ENCODE measurements around the gene REC8. TPM values are rescaled to one million over a fixed set of nuclear protein-coding genes. Genes with fewer than 3 reads are reported as not detected.

REC8 gene
- total and polyA plus RNA-seq, 2 of the 13 experiments (the other 11 are each of a cell fraction or from before 2014, with no cell fraction given) = 3.4 to 14.7 TPM

DNA sequence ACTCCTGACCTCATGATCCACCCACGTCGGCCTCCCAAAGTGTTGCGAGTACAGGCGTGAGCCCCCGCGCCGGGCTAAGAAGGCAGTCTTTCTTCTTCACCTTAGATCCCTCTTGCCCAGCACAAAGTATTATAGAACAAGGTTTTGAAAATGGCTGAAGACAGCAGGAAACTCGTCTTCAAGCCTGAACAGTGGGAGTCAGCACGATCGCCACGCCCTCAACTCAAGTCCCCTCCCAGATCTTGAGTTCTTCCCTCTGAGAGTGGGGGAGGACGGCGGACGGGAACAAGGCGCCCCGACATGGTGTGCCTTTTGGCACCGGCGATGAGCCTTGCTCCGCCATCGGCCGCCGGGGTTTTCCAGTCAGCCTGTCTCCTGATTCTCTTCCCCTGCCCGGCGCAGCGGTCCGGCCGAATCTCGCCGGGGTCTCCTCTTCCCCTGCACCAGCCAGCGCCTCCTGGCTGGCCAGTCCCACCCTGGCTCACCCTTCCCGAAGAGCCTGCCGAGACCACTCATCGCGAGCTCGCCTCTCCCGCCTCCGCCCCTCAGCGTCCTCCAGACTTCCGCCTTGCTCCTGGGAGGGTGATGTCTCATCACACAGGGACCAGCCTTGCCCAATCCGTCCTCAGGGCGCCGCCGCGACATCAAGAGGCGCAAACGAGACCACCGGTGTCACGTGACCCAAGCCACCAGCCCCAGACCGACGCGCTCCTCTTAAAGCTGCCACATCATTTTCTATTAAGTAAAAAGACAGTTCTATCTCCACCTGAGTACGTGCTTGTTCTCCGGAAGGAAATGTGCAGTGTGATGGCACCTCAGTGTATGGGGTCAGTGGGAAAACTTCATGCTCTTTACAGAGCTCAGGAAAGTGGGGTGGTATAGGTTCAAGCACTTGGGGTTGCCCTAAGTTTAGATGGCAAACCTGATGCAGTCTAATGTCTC, 41.3 kb downstream of the REC8 start, which contains the start of gene CHMP4A (continued):
- TF ChIP-seq, protein P1, sequence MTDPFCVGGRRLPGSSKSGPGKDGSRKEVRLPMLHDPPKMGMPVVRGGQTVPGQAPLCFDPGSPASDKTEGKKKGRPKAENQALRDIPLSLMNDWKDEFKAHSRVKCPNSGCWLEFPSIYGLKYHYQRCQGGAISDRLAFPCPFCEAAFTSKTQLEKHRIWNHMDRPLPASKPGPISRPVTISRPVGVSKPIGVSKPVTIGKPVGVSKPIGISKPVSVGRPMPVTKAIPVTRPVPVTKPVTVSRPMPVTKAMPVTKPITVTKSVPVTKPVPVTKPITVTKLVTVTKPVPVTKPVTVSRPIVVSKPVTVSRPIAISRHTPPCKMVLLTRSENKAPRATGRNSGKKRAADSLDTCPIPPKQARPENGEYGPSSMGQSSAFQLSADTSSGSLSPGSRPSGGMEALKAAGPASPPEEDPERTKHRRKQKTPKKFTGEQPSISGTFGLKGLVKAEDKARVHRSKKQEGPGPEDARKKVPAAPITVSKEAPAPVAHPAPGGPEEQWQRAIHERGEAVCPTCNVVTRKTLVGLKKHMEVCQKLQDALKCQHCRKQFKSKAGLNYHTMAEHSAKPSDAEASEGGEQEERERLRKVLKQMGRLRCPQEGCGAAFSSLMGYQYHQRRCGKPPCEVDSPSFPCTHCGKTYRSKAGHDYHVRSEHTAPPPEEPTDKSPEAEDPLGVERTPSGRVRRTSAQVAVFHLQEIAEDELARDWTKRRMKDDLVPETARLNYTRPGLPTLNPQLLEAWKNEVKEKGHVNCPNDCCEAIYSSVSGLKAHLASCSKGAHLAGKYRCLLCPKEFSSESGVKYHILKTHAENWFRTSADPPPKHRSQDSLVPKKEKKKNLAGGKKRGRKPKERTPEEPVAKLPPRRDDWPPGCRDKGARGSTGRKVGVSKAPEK (CRISPR knock-in tag; IDR thresholded peaks at IDR 0.05; ENCODE audit: borderline replicate concordance) = no peak
- TF ChIP-seq ZNF775 (CRISPR knock-in tag; IDR thresholded peaks at IDR 0.05; ENCODE audit: borderline replicate concordance) (0 out of 2 replicates have a peak, but pooled peaks have one; percentile 44), ZSCAN12 (CRISPR knock-in tag; IDR thresholded peaks at IDR 0.05) (peak; percentile 95; the same call in 1 of the 2 replicates), ISX (CRISPR knock-in tag; conservative IDR thresholded peaks at IDR 0.05) (no peak), ZNF570 (CRISPR knock-in tag; IDR thresholded peaks at IDR 0.05; ENCODE audit: borderline replicate concordance) (peak; percentile 57; the same call in 1 of the 2 replicates), ZNF234 (CRISPR knock-in tag; conservative IDR thresholded peaks at IDR 0.05) (no peak), MXI1 (IDR thresholded peaks at IDR 0.05; ENCODE audit: borderline replicate concordance, low read depth, low read length) (peak; percentile 95; the same call in 2 of the 3 replicates), ZNF484 (CRISPR knock-in tag; IDR thresholded peaks at IDR 0.05; ENCODE audit: borderline replicate concordance, low read depth) (peak; percentile 92; the same call in 1 of the 2 replicates), ZNF230 (CRISPR knock-in tag; IDR thresholded peaks at IDR 0.05) (peak; percentile 99), BCL6 (CRISPR knock-in tag; IDR thresholded peaks at IDR 0.05) (peak; percentile 64), MYNN (CRISPR knock-in tag; IDR thresholded peaks at IDR 0.05; ENCODE audit: low read depth) (no peak; the same call in 1 of the 2 replicates)
- TF ChIP-seq, protein P2, sequence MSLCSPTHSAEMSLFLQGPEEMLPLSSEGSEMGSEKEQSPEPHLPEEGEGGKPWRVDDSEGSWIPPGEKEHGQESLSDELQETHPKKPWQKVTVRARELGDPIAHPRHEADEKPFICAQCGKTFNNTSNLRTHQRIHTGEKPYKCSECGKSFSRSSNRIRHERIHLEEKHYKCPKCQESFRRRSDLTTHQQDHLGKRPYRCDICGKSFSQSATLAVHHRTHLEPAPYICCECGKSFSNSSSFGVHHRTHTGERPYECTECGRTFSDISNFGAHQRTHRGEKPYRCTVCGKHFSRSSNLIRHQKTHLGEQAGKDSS (CRISPR knock-in tag; IDR thresholded peaks at IDR 0.05; ENCODE audit: borderline replicate concordance, low read depth) = peak; percentile 99
- TF ChIP-seq, protein P3, sequence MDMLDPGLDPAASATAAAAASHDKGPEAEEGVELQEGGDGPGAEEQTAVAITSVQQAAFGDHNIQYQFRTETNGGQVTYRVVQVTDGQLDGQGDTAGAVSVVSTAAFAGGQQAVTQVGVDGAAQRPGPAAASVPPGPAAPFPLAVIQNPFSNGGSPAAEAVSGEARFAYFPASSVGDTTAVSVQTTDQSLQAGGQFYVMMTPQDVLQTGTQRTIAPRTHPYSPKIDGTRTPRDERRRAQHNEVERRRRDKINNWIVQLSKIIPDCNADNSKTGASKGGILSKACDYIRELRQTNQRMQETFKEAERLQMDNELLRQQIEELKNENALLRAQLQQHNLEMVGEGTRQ (IDR thresholded peaks at IDR 0.05; ENCODE audit: low read depth, low read length) = peak; percentile 99
- TF ChIP-seq, protein P3 (CRISPR knock-in tag; IDR thresholded peaks at IDR 0.05; ENCODE audit: borderline replicate concordance) = peak; percentile 100
- TF ChIP-seq, protein P4, sequence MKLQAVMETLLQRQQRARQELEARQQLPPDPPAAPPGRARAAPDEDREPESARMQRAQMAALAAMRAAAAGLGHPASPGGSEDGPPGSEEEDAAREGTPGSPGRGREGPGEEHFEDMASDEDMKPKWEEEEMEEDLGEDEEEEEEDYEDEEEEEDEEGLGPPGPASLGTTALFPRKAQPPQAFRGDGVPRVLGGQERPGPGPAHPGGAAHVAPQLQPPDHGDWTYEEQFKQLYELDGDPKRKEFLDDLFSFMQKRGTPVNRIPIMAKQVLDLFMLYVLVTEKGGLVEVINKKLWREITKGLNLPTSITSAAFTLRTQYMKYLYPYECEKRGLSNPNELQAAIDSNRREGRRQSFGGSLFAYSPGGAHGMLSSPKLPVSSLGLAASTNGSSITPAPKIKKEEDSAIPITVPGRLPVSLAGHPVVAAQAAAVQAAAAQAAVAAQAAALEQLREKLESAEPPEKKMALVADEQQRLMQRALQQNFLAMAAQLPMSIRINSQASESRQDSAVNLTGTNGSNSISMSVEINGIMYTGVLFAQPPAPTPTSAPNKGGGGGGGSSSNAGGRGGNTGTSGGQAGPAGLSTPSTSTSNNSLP (IDR thresholded peaks at IDR 0.05; ENCODE audit: low read depth, low read length) = no peak; the same call in 1 of the 2 replicates
- TF ChIP-seq, protein P5, sequence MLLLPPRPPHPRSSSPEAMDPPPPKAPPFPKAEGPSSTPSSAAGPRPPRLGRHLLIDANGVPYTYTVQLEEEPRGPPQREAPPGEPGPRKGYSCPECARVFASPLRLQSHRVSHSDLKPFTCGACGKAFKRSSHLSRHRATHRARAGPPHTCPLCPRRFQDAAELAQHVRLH (CRISPR knock-in tag; IDR thresholded peaks at IDR 0.05; ENCODE audit: borderline replicate concordance, low read depth) = peak; percentile 99

All from HepG2 (cell line).